OCI-LY1 (cell line): ENCODE results near the gene BDKRB1.
"Not testable (repeated sequence)": the region's sequence is repeated elsewhere in the genome, so short reads cannot be mapped to it uniquely, and the experiment has no call there.

Experiments used
- H2AFZ ChIP-seq: fragments of 200-600 bp; sonication (generic), shearing (Covaris generic); 2 replicates; pipeline ENCODE4 v1.6.0; 2014; ENCODE audit warnings: antibody characterized with exemption, mild to moderate bottlenecking, low read length
- H3F3A ChIP-seq: fragments of 200-600 bp; sonication (generic), shearing (Covaris generic); 2 replicates; pipeline ENCODE4 v1.6.0; 2014; ENCODE audit warnings: mild to moderate bottlenecking, antibody characterized with exemption, low read length, moderate library complexity; ENCODE audit not compliant: insufficient read depth
- H3K27ac ChIP-seq: fragments of 200-600 bp; sonication (generic); 2 replicates; pipeline ENCODE4 v1.5.1; 2014; ENCODE audit warnings: low read length, mixed run types, mild to moderate bottlenecking, low read depth; ENCODE audit not compliant: poor library complexity, severe bottlenecking
- H3K27me3 ChIP-seq: fragments of 200-600 bp; sonication (generic); 2 replicates; pipeline ENCODE4 v1.6.0; 2014; ENCODE audit warnings: antibody characterized with exemption, mild to moderate bottlenecking, low read length, moderate library complexity; ENCODE audit not compliant: insufficient read depth
- H3K36me3 ChIP-seq: fragments of 200-600 bp; sonication (generic); 2 replicates; pipeline ENCODE4 v1.6.1; 2014; ENCODE audit warnings: mild to moderate bottlenecking, antibody characterized with exemption, low read length, moderate library complexity, mixed read lengths; ENCODE audit not compliant: insufficient read depth
- H3K4me1 ChIP-seq: fragments of 200-600 bp; sonication (generic); 2 replicates; pipeline ENCODE4 v1.5.1; 2014; ENCODE audit warnings: mild to moderate bottlenecking, low read length, moderate library complexity; ENCODE audit not compliant: insufficient read depth, severe bottlenecking
- H3K4me2 ChIP-seq: fragments of 200-600 bp; sonication (generic), shearing (Covaris generic); 2 replicates; pipeline ENCODE4 v1.6.1; 2014; ENCODE audit warnings: low read length
- H3K4me3 ChIP-seq: fragments of 200-600 bp; sonication (generic); 2 replicates; pipeline ENCODE4 v1.5.1; 2014; ENCODE audit warnings: low read length, low read depth, mild to moderate bottlenecking, mixed read lengths; ENCODE audit not compliant: poor library complexity, severe bottlenecking
- H3K79me2 ChIP-seq: fragments of 200-600 bp; shearing (Covaris generic); 2 replicates; pipeline ENCODE4 v1.6.1; 2016; ENCODE audit warnings: mixed run types, low read length, mixed read lengths; ENCODE audit not compliant: insufficient read depth
- H3K9ac ChIP-seq: fragments of 200-600 bp; sonication (generic), shearing (Covaris generic); 2 replicates; pipeline ENCODE4 v1.6.1; 2014; ENCODE audit warnings: mild to moderate bottlenecking, low read length, mixed read lengths
- H3K9me2 ChIP-seq: fragments of 200-600 bp; sonication (generic), shearing (Covaris generic); 2 replicates; pipeline ENCODE4 v1.6.1; 2014; ENCODE audit warnings: low read depth, mild to moderate bottlenecking, low read length, mixed read lengths
- H3K9me3 ChIP-seq: fragments of 200-600 bp; shearing (Covaris generic); 2 replicates; pipeline ENCODE4 v1.6.1; 2014; ENCODE audit warnings: low read length, mixed read lengths
- H4K20me1 ChIP-seq: fragments of 200-600 bp; sonication (generic), shearing (Covaris generic); 2 replicates; pipeline ENCODE4 v1.6.0; 2016; ENCODE audit warnings: mild to moderate bottlenecking, low read length; ENCODE audit not compliant: insufficient read depth
- CTCF ChIP-seq: fragments of 200-600 bp; sonication (generic), shearing (Covaris generic); IDR thresholded peaks from 2 replicates; pipeline ENCODE4 v1.5.1; 2017; ENCODE audit warnings: mild to moderate bottlenecking, antibody characterized with exemption, low read length, moderate library complexity, mixed read lengths
- EZH2 ChIP-seq: fragments of 200-600 bp; sonication (generic), shearing (Covaris generic); IDR thresholded peaks from 2 replicates; pipeline ENCODE4 v1.8.0; 2017; ENCODE audit warnings: borderline replicate concordance, mixed run types, mild to moderate bottlenecking, antibody characterized with exemption, low read length, moderate library complexity, mixed read lengths

Gene BDKRB1

GRCh38 chr14:96242126-96242525, 13.9 kb upstream of the BDKRB1 start:
- Histone ChIP-seq H3K36me3 (no peaks in the 10 kb centered on the region), H3K79me2 (no peaks in the 10 kb centered on the region), H3K9me3 (no peaks in the 10 kb centered on the region)

GRCh38 chr14:96243785-96244184, 12.2 kb upstream of the BDKRB1 start:
- no peaks in the 10 kb centered on the region for H3K79me2 ChIP-seq
- H3K4me2 ChIP-seq: no peak overlapping the region
- H3K9ac ChIP-seq: no peak overlapping the region
- H3K9me2 ChIP-seq: no peaks in the 10 kb centered on the region
- no peak overlapping the region for H3K27ac ChIP-seq
- H2AFZ ChIP-seq: no peak overlapping the region
- H3K9me3 ChIP-seq: no peaks in the 10 kb centered on the region
- H3K36me3 ChIP-seq: no peaks in the 10 kb centered on the region
- no peaks in the 10 kb centered on the region for H3K4me1 ChIP-seq
- H3K4me3 ChIP-seq: no peak overlapping the region
- H4K20me1 ChIP-seq: no peaks in the 10 kb centered on the region
- TF ChIP-seq CTCF (no peak), EZH2 (no peak)
- no peaks in the 10 kb centered on the region for H3F3A ChIP-seq
- H3K27me3 ChIP-seq: no peaks in the 10 kb centered on the region

More at GRCh38 chr14:96242126-96242525, 13.9 kb upstream of the BDKRB1 start:
- Histone ChIP-seq H2AFZ (no peak overlapping the region), H3K27me3 (0 out of 2 replicates have a peak, but pooled peaks cover under 1% of the 10 kb centered on the region), H3F3A (no peaks in the 10 kb centered on the region), H4K20me1 (no peaks in the 10 kb centered on the region), H3K4me2 (no peak overlapping the region), H3K4me1 (no peaks in the 10 kb centered on the region), H3K9ac (no peak overlapping the region), H3K27ac (no peak overlapping the region), H3K9me2 (no peaks in the 10 kb centered on the region), H3K4me3 (no peak overlapping the region)
- TF ChIP-seq CTCF (no peak), EZH2 (no peak)

GRCh38 chr14:96245074-96245473, 10.9 kb upstream of the BDKRB1 start:
- not testable (repeated sequence) for H3F3A ChIP-seq, H3K36me3 ChIP-seq, H3K79me2 ChIP-seq, H3K4me1 ChIP-seq, H2AFZ ChIP-seq, H3K9me2 ChIP-seq, H3K4me3 ChIP-seq, H3K4me2 ChIP-seq, H3K9ac ChIP-seq, H4K20me1 ChIP-seq, H3K9me3 ChIP-seq, H3K27me3 ChIP-seq, H3K27ac ChIP-seq

DNA sequence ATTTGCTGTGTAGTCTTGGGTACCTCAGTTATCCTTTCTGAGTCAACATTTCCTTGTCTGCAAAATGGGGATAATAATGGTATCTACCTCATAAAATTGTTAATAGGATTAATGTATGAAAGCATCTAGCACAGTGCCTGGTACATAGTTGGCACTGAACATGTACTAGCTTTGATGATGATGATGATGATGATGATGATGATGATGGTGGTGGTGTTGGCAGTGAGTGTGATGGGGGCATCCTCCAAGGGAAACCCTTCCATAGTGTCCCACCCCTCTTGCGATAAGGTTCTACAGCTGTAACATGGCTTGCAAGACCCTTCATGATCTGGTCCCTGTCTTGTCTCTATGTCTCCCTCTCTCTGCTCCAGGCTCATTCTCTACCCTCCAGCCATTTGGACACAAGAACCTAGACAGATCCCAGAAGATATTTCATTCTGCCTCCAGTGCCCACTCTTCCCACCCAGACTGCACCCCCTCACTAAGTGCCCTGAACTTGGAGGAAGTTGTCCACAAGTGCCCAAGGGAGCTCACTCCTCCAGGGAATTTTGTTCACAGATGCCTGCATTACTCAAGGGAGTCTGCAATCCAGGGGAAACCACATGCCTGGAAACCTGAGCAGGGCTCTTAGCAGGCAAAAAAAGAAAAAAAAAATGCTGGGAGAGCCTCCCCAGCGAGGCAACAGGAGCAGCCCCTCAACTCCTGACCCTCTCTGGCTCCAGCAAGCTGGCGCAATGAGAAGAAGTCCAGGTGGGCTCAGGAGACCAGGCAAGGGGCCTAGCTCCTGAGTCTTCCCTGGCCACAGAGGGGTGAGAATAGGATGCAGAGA, 10.1 kb upstream of the BDKRB1 start:
- Histone ChIP-seq H3K9me3 (no peaks in the 10 kb centered on the region), H3K27ac (no peak overlapping the region), H3K9me2 (no peaks in the 10 kb centered on the region), H3F3A (no peaks in the 10 kb centered on the region), H3K36me3 (no peaks in the 10 kb centered on the region), H3K79me2 (no peaks in the 10 kb centered on the region), H3K27me3 (no peaks in the 10 kb centered on the region), H2AFZ (no peak overlapping the region), H4K20me1 (no peaks in the 10 kb centered on the region), H3K4me1 (no peaks in the 10 kb centered on the region), H3K9ac (no peak overlapping the region), H3K4me3 (no peak overlapping the region), H3K4me2 (no peak overlapping the region)
- TF ChIP-seq EZH2: no peak
- no peak for TF ChIP-seq CTCF
